HS-27A (cell line): ENCODE data around the gene ADH6.
"Not testable (repeated sequence)": the region's sequence is repeated elsewhere in the genome, so short reads cannot be mapped to it uniquely, and the experiment has no call there.

Experiments
- DNase-seq: peaks from one replicate; pipeline ENCODE4 v3.0.0-alpha.2; 2012; ENCODE audit warnings: low read depth, missing footprints

Gene ADH6

DNA sequence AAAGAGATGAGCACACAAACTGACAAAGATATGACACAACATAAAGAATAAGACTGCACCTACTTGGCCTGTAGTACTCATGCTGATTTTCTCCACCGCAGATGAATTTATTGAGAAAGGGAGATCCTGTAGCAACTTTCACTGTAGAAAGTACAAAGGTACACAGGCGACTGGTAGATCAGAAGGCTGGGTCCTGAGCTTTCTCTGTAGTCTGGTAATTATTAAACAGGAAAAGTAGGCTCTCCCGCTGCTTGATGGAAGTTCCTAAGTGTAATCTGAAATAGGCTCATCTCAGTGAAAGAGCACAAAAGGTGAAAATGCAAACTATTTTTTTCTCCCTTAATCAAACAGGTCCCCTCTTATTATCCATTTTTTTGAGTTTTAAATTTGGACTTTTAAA, at the start of gene ADH6:
Gene ADH6, minus strand, starts transcription at position 175 of the 400 bp plus-strand sequence. Its CDS starts 94 bp downstream, at position 81.
- DNase-seq, result no peak

DNA sequence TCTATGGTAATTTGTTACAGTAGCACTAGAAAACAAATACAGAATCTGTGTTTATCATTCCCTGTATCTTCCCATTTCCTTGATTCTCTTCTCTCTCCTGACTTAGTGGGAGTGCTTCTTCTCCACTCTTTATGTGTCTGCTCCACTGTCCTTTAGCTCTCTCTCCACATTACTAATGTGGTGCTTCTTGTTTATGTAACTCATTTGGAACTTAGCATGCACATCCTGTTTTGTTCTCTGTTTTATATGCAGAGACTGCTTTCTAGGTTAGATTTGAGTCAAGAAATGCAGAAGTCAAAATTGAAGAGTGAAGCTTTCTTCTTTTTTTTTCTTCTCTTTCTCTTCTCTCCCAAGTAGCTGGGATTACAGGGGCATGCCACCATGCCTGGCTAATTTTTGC, 45.9 kb upstream of the ADH6 start:
- DNase-seq, result no peak

DNA sequence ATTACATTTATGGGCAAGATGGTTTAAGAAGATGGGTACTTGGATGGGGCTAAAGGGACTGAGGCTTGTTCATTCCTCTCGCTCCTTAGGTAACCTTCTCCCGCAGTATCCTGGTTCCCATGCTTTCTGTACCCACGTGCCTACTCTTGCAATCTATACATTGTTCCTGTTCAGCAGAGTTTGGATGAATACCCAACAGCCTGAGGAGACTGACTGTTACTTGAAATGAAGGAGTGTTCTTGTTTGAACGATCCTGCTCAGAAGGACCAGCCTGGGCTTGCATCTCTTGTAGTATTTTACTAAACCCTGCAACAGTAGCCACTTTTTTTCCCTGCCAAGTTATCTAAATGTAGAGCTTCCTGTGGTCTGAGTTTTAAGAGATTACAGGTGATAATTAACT, 33.7 kb upstream of the ADH6 start:
- no peak for DNase-seq

DNA sequence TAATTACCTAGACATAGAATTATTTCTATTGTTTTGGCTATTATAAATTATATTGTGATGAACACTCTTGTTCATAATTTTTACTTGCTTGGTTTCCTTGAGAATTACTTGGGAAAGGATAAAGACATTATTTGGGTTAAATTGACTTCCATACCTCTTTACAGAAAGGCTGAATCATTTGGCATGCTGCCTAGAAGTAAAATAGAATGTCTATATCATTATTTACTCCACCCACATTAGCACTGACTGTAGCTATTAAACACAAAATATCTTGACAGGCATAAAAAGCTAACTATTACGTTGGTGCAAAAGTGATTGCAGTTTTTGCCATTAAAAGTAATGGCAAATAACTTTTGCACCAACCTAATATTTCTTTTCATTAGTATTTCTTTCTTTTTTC, 29.7 kb upstream of the ADH6 start:
- DNase-seq, result peak; percentile 2

DNA sequence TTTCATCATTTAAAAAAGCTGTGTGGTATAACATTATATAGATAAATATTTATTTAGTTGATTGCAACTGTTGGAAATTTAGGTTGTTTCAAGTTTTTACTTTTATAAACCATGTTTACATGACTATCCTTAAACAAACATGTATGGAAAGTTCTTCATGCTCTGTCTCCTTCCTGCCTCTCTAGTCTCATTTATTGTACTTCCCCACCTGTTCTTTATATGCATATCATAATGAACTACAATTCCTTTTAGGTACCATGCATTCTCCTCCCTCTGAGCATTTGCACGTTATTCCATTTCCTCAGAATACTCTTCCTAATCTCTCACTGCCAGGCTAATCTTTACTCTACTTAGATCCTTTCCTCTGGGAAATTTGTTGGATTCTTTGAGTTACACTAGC, 16.9 kb upstream of the ADH6 start:
- no peak for DNase-seq

DNA sequence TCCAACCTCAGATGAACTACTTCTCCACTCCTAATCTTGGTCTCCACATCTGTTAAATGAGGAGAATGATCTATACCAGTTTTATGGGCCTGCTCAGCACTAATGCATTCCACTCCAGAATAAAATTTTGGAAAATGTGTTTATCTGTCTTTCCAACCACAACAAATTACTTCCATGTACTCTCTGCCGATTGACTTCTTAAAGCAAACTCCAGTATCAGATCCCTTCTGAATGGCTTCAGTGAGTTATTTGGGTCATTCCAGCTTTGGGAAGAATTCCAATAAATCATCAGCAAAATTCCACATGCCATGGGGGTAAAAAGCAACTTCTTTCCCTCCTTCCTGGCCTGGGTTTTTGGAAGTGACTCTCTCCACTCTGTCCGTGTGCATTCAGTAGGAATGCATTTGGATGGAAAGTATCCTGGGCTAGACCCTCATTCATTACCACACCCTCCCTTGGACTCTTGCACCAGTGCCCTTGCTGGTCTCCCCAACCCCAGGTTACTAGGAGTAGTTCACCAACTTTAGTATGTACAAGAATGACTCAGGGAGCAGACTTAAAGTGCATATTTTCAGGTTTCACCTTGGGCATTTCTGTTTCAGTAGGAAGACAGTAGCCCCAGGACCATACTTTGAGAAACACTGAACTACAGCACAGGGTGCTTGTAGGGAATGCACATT, 15.4 kb upstream of the ADH6 start:
- no peak for DNase-seq

DNA sequence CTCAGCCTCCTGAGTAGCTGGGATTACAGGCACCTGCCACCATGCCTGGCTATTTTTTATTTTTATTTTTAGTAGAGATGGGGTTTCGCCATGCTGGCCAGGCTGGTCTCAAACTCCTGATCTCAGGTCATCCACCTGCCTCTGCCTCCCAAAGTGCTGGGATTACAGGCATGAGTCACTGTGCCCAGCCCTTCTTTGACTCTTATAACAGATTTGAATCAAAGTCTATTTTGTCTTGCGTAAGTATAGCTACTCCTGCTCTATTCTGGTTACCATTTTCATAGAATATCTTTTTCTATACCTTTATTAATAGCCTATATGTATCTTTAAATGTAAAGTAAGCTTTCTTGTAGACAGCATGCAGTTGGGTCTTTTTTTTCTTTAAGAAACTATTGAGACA, 14.4 kb upstream of the ADH6 start:
- DNase-seq, result not testable (repeated sequence)

DNA sequence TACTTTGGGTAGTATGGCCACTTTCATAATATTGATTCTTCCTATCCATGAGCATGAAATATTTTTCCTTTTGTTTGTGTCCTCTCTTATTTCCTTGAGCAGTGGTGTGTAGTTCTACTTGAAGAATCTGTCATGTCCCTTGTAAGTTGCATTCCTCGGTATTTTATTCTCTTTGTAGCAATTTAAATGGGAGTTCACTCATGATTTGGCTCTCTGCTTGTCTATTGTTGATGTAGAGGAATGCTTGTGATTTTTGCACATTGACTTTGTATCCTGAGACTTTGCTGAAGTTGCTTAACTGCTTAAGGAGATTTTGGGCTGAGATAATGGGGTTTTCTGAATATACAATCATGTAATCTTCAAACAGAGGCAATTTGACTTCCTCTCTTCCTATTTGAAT, 9.7 kb upstream of the ADH6 start:
- not testable (repeated sequence) for DNase-seq

DNA sequence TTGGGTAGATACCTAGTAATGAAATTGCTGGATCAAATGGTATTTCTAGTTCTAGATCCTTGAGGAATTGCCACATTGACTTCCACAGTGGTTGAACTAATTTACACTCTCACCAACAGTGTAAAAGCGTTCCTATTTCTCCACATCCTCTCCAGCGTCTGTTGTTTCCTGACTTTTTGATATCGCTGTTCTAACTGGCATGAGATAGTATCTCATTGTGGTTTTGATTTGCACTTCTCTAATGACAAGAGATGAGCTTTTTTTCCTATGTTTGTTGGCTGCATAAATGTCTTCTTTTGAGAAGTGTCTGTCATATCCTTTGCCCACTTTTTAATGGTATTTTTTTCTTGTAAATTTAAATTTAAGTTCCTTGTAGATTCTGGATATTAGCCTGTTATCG, 8.6 kb upstream of the ADH6 start:
- DNase-seq, result not testable (repeated sequence)

DNA sequence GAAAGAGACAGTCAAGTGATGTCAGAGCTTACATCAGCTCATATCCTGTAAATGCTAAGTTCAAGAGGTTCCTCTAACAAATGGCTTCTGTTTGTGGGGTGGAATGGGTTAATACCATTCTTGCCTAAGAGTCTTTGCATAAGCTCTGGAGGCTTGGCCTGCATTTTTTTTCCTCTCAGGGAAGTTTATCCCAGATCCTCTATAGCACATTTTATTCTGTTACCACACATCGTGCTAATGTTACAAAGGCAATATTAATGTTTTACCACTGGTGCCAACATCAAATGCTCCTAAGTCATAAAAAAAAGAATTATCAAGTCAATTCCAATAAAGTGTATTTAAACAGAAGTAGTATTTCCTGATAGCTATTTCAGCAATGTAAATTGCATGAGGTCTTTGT, 2.9 kb upstream of the ADH6 start:
- DNase-seq, result no peak

DNA sequence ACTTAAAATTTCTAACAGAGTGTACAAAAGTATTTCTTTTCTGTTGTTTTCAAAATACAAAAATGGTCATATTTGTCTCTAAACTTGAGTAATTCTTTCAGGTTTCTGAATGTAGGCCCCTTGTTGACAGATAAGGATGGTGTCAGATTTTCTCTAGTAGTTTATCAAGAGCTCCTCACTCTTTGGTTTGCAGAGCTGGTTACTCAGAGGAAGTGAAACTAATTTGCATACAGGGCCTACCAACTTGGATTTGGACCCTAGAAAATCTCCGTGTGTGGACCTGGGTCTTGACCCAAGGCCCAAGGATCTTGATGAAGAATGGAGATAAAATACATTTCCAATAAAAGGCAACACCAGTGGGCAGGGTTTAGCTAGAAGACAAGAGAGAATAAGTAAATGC, 433 bp upstream of the ADH6 start:
- no peak for DNase-seq

DNA sequence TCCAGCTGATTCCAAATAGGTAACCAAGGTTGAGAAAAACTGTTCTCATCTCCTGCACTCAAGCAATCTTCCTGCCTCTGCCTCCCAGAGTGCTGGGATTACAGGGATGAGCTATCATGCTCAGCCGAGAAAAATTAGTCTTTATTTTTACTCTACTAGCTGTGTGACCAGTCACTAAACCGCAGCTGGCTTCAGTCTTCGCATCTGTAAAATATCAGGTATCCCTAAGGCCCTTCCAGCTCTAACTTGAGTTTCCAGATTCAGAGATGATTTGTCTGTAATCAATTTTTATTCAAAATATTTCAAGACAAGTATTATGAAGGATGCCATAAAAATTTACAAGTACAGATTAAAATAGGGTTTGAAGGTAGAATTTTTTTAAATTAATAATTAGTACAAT, 3.5 kb downstream of the ADH6 start:
- DNase-seq, result no peak

DNA sequence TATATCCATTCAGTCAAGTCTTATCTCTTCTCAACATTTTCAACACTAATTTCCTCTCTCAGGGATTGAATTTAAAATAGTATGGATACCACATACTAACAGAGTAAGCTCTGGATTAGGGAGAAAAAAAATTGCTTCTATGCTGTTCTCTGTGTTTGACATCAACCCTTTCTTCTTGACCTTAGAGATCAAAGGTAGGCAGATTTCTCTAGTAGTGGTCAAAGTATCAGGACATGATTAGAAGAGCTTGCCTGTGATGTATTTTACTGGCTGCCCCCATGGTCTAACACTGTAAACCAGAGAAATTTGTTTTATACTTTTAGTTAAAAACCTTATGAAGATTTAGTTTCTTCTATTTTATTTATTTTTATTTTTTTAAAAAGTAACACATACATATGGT, 8.3 kb downstream of the ADH6 start:
- DNase-seq, result no peak

DNA sequence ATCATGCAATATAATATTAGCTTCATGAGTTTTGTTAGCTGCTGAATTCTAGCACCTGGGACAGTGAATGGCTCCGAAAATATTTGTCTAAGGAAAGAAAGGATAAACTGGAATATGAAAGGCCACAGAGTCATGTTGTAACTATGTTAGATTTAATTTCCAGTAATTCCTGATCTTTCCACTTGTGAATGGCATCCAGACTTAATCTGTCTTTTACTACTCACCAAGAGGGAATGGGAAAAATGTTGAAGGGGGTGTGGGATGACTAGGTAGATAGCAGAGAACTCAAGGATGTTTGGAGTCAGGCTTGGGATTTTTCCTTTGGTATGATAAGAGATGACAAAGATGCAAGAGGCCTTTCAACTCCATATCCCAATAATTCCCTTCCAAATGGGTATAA, 9.4 kb downstream of the ADH6 start:
- peak; percentile 51 for DNase-seq

DNA sequence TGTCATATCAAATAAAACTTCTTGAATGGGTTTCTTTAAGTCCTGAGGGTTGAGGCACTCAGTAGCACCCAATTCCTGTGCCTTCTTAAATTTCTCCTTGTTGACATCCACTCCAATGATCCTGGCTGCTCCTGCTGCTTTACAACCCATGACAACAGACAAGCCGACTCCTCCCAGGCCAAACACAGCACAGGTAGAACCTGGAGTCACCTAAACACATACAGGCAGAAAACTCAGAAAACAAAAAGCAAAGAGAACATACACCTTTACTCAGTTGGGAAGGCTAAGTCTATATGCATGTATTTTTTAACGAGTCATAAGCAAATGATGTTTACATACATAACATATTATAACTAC, 10.3 kb downstream of the ADH6 start:
- DNase-seq, result no peak

DNA sequence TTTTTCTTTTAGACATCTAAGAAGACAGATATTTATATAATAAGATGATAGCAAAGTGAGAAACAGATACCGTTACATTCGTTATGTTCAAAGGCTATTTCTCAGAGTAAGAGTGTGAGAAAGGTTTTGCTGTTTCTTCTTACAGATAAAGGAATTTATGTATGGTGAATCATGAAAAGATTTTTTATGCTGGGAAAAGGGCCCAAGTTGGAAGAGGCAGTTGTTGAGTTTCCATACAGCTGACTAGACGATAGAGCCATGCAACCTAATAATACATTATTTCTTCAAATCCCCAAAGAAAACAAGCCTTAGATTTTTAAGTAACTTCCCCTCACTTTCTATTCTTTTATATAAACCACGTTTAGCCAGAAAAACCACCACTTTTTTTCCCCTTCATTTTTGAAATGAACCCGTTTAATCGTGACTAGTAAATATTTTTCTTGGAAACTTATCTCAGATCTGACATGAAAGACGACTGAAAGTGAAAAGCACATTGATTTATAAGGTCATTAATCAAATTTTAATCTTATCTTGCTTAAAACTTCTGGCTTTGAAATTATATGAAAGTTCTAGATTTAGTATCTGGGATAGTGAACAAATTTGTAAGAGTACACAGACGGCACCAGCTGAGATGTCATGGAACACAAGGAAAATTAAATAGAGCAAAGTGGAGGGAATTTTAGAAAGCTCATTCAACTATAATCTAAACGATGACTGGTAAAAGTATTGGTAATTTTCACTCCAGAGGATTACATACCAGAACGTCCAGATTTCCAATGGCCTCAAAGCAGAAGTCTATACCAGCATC, 10.9 kb downstream of the ADH6 start:
- no peak for DNase-seq

DNA sequence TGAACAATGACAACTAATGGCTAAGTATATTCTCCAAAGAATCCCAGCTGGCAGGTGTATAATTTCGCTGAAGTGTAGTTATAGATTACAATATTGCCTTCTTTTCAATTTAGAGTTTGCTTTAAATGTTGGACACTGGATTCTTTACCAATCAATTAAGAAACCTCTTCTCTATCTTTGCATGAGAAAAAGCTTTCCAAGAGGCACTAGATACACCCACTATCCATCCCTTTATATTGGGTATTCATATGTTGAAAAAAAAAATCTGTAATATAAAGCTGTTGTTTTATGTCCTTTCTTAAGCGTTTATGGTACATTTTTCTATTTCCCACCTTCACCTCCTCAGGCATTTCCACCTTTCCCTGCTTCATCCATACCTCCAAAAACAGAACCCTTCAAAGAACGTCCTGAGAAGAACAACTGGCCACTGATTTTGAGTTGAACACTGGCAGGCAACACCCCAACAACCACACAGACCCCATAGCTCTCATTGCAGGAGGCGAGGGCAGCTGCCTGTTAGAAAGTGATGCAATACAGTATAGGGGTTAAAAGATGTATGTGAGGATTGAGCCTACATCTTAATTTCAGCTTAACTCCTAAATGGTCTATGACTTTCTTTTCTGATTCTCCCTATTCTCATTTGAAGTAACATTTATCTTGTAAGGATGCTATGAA, 11.8 kb downstream of the ADH6 start:
- no peak for DNase-seq

DNA sequence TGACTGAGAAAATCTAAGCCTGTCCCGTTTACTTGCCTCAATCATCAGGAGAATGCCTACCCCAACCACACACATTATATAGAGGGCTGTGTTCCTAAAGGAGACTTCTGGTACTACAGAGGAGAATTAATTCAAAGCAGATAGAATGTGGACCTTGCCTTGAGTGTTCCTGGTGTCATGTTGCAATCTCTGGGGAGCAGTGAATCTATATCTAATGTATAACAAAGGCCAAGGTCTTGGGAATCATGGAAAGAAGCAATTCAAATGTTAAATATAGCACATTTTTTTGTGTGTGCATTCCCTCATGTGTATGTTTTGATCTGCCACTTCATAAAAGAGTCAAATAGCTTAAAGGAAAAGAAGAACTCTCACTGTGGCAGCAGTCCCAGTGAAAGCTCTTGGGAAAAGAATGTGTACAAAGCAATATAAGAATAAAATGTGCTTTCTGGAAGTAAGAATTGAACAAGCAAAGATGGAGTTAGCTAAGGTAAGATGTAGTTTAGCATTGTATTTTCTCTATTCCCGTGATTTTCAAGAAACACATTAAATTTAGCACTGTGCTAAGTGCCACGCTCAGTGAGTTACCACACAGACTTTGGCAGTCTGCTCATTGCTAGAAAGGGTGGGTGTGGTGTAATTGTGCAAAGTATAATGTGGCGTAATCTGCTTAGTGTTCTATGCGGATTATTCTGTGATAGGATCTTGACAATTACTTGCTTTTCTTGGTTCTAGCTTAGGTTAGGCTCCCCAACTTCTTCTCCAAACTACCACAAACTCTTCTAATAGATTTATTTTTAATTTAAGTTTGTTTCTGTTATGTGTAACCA, 13.7 kb downstream of the ADH6 start:
- no peak for DNase-seq

DNA sequence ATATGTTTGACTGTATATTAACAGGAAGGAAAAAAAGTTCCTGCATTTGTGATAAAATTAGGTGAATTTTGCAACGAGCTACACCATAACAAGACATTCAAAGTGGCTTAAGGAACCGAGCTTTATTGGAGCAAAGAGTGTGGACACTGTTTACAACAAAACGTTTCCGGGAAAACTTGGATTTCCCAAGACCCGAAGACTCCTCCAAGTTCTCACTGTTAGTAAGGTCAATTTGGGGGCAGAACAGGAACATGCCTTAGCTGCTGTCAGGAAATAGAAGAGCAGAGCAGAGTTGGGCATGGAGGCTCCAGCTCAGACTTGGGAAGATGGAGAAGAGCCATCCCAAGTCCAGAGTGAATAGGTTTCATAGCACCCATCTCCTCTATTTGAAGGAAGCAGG, 16.5 kb downstream of the ADH6 start:
- no peak for DNase-seq

DNA sequence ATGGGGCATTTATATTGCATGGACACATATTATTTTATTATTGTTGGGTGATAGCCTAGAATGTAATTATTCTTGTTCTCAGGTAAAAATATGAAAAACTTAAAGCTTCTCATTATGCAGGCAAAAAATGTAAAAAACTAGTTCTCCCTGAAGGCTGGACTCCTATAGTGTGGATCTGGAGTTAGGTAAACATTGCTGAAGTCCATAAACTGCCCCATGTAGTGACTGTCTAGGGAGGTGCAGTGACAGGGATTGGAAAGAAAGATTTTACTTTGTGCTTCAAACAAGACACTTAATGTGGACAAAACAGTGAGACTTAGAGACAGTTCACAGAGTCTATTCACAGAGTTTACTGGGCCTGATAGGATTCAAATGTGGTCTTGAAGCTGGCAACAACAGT, 17.0 kb downstream of the ADH6 start:
- DNase-seq, result no peak

DNA sequence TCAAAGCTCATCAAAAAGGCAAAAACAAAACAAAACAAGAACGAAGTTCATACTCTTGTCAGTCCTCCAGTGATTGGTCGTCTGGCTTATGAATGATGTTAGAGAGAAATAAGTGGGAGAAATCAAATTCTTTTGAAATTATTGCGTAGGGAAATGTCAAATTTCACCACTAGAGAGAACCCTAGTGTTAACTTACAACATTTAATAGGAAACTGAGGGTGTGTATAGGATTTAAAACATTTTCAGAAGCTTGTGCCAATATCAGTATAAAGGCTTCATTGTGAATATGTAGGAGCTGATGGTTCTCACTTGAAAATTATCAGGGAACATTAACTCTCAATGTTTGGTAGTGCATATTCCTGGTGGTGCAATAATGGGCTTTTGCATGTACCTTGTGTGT, 17.4 kb downstream of the ADH6 start:
- no peak for DNase-seq

DNA sequence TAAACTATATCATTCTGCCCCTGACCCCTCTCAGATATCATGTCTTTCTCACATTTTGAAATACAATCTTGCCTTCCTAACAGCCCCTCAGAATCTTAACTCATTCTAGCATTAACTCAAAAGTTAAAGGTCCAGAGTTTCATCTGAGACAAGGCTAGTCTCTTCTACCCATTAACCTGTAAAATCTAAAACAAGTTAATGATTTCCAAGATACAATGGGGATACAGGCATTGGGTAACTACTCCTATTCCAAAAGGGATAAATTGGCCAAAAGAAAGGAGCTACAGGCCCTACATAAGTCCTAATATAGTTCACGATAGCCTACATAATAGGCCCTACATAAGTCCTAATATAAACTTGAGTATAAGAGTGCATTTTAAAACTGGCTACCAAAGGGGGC, 18.9 kb downstream of the ADH6 start:
- no peak for DNase-seq
